ENCODE results near the gene MAP3K5. TPM values are rescaled to one million over a fixed set of nuclear protein-coding genes. Genes with fewer than 3 reads are reported as not detected.

The MAP3K5 gene
- total RNA-seq, 1 donor from 2014 or later = 1.6 TPM

DNA sequence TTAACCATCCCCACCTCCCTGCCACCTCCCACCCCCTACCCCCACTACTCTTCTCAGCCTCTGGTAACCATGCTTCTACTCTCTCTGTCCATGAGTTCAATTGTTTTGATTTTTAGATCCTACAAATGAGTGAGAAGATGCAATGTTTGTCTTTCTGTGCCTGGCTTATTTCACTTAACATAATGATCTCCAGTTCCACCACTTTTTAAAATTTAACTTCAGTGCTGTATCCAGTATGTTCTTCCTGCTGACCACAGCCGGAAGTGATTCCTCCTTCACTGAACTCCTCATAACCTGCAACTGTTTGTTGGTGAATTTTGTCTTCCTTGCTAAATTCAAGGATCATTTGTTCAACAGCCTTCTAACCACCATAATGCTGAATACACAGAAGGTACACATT is 245.9 kb downstream of the MAP3K5 start:
- Mint-ChIP-seq H3K27me3 (ENCODE audit: unreplicated experiment) (peaks cover 75% of the 10 kb centered on the region), H3K4me3 (ENCODE audit: unreplicated experiment) (no peak overlapping the region), H3K9me3 (ENCODE audit: unreplicated experiment) (no peaks in the 10 kb centered on the region), H3K27ac (ENCODE audit: unreplicated experiment) (no peak overlapping the region), H3K4me1 (ENCODE audit: unreplicated experiment) (peaks cover 10% of the 10 kb centered on the region), H3K36me3 (ENCODE audit: unreplicated experiment) (no peaks in the 10 kb centered on the region)
- TF ChIP-seq, protein P1, sequence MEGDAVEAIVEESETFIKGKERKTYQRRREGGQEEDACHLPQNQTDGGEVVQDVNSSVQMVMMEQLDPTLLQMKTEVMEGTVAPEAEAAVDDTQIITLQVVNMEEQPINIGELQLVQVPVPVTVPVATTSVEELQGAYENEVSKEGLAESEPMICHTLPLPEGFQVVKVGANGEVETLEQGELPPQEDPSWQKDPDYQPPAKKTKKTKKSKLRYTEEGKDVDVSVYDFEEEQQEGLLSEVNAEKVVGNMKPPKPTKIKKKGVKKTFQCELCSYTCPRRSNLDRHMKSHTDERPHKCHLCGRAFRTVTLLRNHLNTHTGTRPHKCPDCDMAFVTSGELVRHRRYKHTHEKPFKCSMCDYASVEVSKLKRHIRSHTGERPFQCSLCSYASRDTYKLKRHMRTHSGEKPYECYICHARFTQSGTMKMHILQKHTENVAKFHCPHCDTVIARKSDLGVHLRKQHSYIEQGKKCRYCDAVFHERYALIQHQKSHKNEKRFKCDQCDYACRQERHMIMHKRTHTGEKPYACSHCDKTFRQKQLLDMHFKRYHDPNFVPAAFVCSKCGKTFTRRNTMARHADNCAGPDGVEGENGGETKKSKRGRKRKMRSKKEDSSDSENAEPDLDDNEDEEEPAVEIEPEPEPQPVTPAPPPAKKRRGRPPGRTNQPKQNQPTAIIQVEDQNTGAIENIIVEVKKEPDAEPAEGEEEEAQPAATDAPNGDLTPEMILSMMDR (IDR thresholded peaks at IDR 0.05) = no peak
- DNase-seq (ENCODE audit: extremely low spot score, unreplicated experiment) = no peak

DNA sequence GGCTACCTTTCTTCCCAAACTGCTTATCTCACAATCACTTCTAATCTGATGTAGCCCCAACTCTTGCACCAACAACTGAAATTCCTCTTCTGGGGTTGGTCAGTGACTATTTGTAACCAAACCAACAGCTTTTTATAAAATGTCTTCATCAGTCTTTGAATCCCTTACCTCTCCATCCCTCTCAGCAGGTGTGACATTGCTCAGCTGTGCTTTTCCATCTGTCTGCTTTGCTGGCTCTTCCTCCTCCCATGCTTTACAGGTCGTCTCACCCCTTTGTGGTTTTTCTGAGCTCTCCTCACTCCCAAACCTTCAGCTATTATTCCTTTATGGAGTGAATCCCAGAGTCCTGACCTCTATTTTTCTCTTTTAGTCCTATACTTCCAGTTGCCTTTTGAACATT is 248.0 kb downstream of the MAP3K5 start:
- peaks cover 10% of the 10 kb centered on the region for H3K4me1 Mint-ChIP-seq (ENCODE audit: unreplicated experiment)
- H3K9me3 Mint-ChIP-seq (ENCODE audit: unreplicated experiment) = no peaks in the 10 kb centered on the region
- H3K27ac Mint-ChIP-seq (ENCODE audit: unreplicated experiment) = no peak overlapping the region
- no peak for DNase-seq (ENCODE audit: extremely low spot score, unreplicated experiment)
- peaks cover 73% of the 10 kb centered on the region for H3K27me3 Mint-ChIP-seq (ENCODE audit: unreplicated experiment)
- H3K4me3 Mint-ChIP-seq (ENCODE audit: unreplicated experiment) = no peak overlapping the region
- TF ChIP-seq, protein P1 (IDR thresholded peaks at IDR 0.05) = no peak
- H3K36me3 Mint-ChIP-seq (ENCODE audit: unreplicated experiment) = no peaks in the 10 kb centered on the region

DNA sequence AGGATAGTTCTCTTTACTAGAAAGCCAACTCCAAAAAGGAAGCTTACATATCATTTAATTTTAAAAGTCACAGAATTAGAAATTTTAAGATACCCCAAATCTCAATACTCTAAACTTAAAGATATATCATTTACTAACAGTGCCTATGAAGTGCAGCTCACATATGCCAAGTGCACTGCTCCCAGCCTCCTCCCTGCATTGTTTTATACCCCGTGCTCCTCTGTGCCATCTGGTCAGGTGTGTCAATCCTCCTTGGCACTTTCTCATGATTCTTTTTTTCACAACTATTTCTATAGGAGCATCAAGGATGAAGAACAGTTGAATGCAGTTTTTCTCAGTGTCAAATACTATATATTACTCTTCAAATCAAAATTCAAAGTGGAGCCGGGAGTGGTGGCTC is 250.9 kb downstream of the MAP3K5 start:
- H3K27me3 Mint-ChIP-seq (ENCODE audit: unreplicated experiment) = peaks cover 50% of the 10 kb centered on the region
- no peak overlapping the region for H3K27ac Mint-ChIP-seq (ENCODE audit: unreplicated experiment)
- no peak for DNase-seq (ENCODE audit: extremely low spot score, unreplicated experiment)
- H3K4me1 Mint-ChIP-seq (ENCODE audit: unreplicated experiment) = peaks cover 7% of the 10 kb centered on the region
- no peak overlapping the region for H3K4me3 Mint-ChIP-seq (ENCODE audit: unreplicated experiment)
- no peaks in the 10 kb centered on the region for H3K9me3 Mint-ChIP-seq (ENCODE audit: unreplicated experiment)
- TF ChIP-seq, protein P1 (IDR thresholded peaks at IDR 0.05) = no peak
- no peaks in the 10 kb centered on the region for H3K36me3 Mint-ChIP-seq (ENCODE audit: unreplicated experiment)

DNA sequence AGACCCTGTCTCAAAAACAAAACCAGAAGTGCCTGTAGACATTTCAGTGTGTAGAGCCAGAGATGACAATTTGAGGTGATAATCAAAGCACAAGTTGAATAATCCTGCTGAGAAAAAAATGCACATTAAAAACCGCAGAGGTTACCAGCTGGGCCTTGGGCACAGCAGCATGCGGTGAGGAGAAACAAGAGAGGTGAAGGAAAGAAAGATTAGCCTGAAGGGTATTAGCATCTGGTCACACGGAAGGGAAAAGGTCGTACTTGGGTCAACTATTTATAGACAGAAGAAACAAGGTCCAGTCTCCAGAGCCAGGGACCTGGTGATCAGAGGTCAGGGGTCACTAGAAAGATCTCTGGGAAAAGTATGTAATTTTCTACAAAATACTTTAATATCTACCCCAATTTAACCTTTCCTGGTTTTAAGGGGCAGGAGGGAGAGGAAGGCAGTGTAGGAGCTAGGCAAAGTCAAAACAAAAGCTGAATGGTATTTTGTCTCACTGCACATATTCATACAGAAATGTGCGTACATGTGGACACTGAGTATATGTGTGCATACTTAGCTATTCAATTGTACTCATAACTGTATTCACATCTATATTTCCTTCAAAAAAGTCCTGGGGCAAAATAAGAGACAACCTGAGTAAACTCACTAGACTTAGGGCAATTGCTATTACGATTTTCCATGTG is 252.2 kb downstream of the MAP3K5 start:
- Mint-ChIP-seq H3K4me1 (ENCODE audit: unreplicated experiment) (peaks cover 7% of the 10 kb centered on the region), H3K4me3 (ENCODE audit: unreplicated experiment) (no peak overlapping the region), H3K27me3 (ENCODE audit: unreplicated experiment) (peaks cover 45% of the 10 kb centered on the region), H3K27ac (ENCODE audit: unreplicated experiment) (no peak overlapping the region), H3K9me3 (ENCODE audit: unreplicated experiment) (no peaks in the 10 kb centered on the region), H3K36me3 (ENCODE audit: unreplicated experiment) (no peaks in the 10 kb centered on the region)
- TF ChIP-seq, protein P1 (IDR thresholded peaks at IDR 0.05) = no peak
- DNase-seq (ENCODE audit: extremely low spot score, unreplicated experiment) = no peak

DNA sequence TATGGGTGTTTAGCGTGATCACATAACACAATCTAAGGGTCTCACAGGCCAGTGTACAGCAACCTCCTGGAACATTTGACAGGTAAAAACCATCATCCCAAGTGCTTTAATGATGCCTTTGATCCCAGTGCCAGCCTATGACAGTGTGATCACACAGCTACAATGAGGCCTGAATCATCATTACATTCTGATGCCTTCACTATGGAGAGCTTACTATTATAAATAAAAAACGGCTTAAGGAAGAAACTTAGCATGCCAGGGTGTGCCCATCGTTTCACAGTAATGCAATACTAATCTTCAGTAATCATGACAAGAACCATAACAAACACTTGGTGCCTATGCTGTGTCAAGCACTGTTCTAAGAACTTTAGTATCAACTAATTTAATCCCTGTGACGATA is 253.4 kb downstream of the MAP3K5 start:
- Mint-ChIP-seq H3K27ac (ENCODE audit: unreplicated experiment) (no peak overlapping the region), H3K27me3 (ENCODE audit: unreplicated experiment) (peaks cover 38% of the 10 kb centered on the region), H3K4me1 (ENCODE audit: unreplicated experiment) (peaks cover 7% of the 10 kb centered on the region)

More for the DNA sequence above, 253.4 kb downstream of the MAP3K5 start:
- H3K36me3 Mint-ChIP-seq (ENCODE audit: unreplicated experiment) = no peaks in the 10 kb centered on the region
- DNase-seq (ENCODE audit: extremely low spot score, unreplicated experiment) = no peak
- no peak overlapping the region for H3K4me3 Mint-ChIP-seq (ENCODE audit: unreplicated experiment)
- no peaks in the 10 kb centered on the region for H3K9me3 Mint-ChIP-seq (ENCODE audit: unreplicated experiment)
- TF ChIP-seq, protein P1 (IDR thresholded peaks at IDR 0.05) = no peak

Data from osteocyte (in vitro differentiated cells).